GM12878 (cell line): ENCODE data around the gene MBD3L5.

Experiments used
- CTCF ChIP-seq, 3 experiments: IDR thresholded peaks in 2 of 3; conservative IDR thresholded peaks in 1 of 3; 2 replicates each; pipeline ENCODE4 v1.5.1; 2011; ENCODE audit warnings: low read depth in 3 of 3, low read length in 3 of 3, mild to moderate bottlenecking in 3 of 3, control low read depth in 2 of 3, moderate library complexity in 2 of 3, inconsistent platforms in 1 of 3, mixed read lengths in 1 of 3; ENCODE audit not compliant: control insufficient read depth in 2 of 3, insufficient read depth in 1 of 3; ENCODE audit errors: extremely low read depth in 1 of 3
- RAD21 ChIP-seq: IDR thresholded peaks from 2 replicates; pipeline ENCODE4 v1.6.1; 2011; ENCODE audit warnings: mild to moderate bottlenecking, low read depth, low read length, moderate library complexity; ENCODE audit not compliant: insufficient read depth
- TAF1 ChIP-seq: IDR thresholded peaks from 2 replicates; pipeline ENCODE4 v1.6.1; 2011; ENCODE audit warnings: mild to moderate bottlenecking, low read depth, low read length, borderline replicate concordance
- ZZZ3 ChIP-seq: IDR thresholded peaks from 2 replicates; pipeline ENCODE4 v1.6.1; 2011; ENCODE audit warnings: low read depth; ENCODE audit not compliant: control insufficient read depth, insufficient read length
- TF ChIP-seq, protein P1 (sequence below): IDR thresholded peaks from 2 replicates; pipeline ENCODE4 v1.6.1; 2012; ENCODE audit warnings: low read depth, low read length, improper control_type of control experiment

- TF ChIP-seq RAD21 (no peak), CTCF (IDR thresholded peaks at IDR 0.05 in 2 of 3, conservative IDR thresholded peaks at IDR 0.05 in 1 of 3; ENCODE audit: control insufficient read depth in 2 of 3, extremely low read depth in 1 of 3, insufficient read depth in 1 of 3, low read depth in 3 of 3, low read length in 3 of 3) (no peak), ZZZ3 (no peak), TAF1 (no peak)
- TF ChIP-seq, protein P1, sequence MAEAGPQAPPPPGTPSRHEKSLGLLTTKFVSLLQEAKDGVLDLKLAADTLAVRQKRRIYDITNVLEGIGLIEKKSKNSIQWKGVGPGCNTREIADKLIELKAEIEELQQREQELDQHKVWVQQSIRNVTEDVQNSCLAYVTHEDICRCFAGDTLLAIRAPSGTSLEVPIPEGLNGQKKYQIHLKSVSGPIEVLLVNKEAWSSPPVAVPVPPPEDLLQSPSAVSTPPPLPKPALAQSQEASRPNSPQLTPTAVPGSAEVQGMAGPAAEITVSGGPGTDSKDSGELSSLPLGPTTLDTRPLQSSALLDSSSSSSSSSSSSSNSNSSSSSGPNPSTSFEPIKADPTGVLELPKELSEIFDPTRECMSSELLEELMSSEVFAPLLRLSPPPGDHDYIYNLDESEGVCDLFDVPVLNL = no peak
Observed at GRCh38 chr19:6983448-6983847, 46.9 kb upstream of the MBD3L5 start.
